NCI-H1092 (cell line): ENCODE measurements around the gene KANSL3.
"Not testable (repeated sequence)": the region's sequence is repeated elsewhere in the genome, so short reads cannot be mapped to it uniquely, and the experiment has no call there.

ENCODE experiments used
- DNase-seq: peaks from one replicate; lab custom pipeline; 2025; lab: John Stamatoyannopoulos, UW

KANSL3 gene

GRCh38 chr2:96557421-96557820, 80.7 kb downstream of the KANSL3 start:
- DNase-seq, result not testable (repeated sequence)

GRCh38 chr2:96556441-96557330, 81.4 kb downstream of the KANSL3 start:
- no peak for DNase-seq

- no peak for DNase-seq
Measured at GRCh38 chr2:96555146-96555610, 82.9 kb downstream of the KANSL3 start.

GRCh38 chr2:96554293-96555145, 83.6 kb downstream of the KANSL3 start:
- no peak for DNase-seq

- DNase-seq, result not testable (repeated sequence)
Measured at GRCh38 chr2:96553957-96554292, 84.2 kb downstream of the KANSL3 start.

GRCh38 chr2:96553176-96553956, 84.7 kb downstream of the KANSL3 start:
- no peak for DNase-seq

GRCh38 chr2:96552315-96553175, 85.6 kb downstream of the KANSL3 start:
- no peak for DNase-seq

- DNase-seq, result no peak
Measured at GRCh38 chr2:96551605-96552314, 86.4 kb downstream of the KANSL3 start.

GRCh38 chr2:96550787-96551604, 87.1 kb downstream of the KANSL3 start:
- no peak for DNase-seq

- no peak for DNase-seq
Measured at GRCh38 chr2:96549967-96550786, 87.9 kb downstream of the KANSL3 start.

GRCh38 chr2:96549466-96549785, 88.7 kb downstream of the KANSL3 start:
- DNase-seq, result no peak

- no peak for DNase-seq
Measured at GRCh38 chr2:96548558-96549465, 89.3 kb downstream of the KANSL3 start.

- no peak for DNase-seq
Measured at GRCh38 chr2:96547731-96548171, 90.4 kb downstream of the KANSL3 start.

GRCh38 chr2:96547203-96547641, 90.9 kb downstream of the KANSL3 start:
- DNase-seq, result no peak

GRCh38 chr2:96546797-96547196, 91.3 kb downstream of the KANSL3 start:
- no peak for DNase-seq

GRCh38 chr2:96546321-96546720, 91.8 kb downstream of the KANSL3 start:
- no peak for DNase-seq
